Measurements from ENCODE around the gene GPSM1. TPM values are rescaled to one million over a fixed set of nuclear protein-coding genes. Genes with fewer than 3 reads are reported as not detected.

GPSM1 gene
- total RNA-seq, 1 experiment from 2014 or later, result 24.7 TPM

DNA sequence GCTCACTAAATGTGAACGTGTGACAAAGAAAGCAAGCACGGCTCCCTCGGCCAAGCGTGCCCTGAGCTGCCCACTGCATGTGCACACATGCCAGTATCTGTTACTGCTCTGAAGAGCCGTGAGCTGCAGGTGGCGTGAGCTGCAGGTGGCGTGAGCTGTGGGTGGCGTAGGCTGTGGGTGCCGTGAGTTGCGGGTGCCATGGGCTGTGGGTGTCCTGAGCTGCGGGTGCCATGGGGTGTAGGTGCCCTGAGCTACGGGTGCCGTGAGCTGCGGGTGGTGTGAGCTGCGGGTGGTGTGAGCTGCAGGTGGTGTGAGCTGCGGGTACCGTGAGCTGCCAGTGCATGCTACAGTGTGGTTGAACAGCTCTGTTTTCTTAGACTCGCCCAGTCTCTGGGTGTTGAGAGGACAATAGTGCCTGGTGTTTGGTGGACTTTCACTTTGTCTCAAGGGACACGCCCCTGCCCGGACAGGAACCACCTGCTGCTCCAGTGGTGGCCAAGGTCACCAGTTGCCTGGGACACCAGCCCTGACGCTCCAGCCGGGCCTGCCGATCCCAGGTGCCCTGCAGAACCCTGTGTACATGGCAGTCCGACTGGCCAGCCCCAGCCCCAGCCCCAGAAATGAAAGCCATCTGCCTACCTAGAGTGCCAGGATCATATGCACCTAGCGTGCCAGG lies 30.2 kb upstream of the GPSM1 start:
- H3K79me1 ChIP-seq (ENCODE audit: insufficient read depth, low read depth, low read length, poor library complexity, severe bottlenecking), result no peaks in the 10 kb centered on the region
- no peak overlapping the region for H3K4me2 ChIP-seq (ENCODE audit: insufficient read depth, insufficient read length, low read length)
- H3K18ac ChIP-seq (ENCODE audit: insufficient read length, low read depth, low read length), result no peak overlapping the region
- no peaks in the 10 kb centered on the region for H3K4me1 ChIP-seq (ENCODE audit: insufficient read depth, low read length)
- no peaks in the 10 kb centered on the region for H3K27me3 ChIP-seq (ENCODE audit: insufficient read depth, low read length)
- no peak overlapping the region for H2AFZ ChIP-seq (ENCODE audit: low read length)
- no peak overlapping the region for H3K27ac ChIP-seq (ENCODE audit: insufficient read length, low read depth, low read length)
- no peaks in the 10 kb centered on the region for H4K20me1 ChIP-seq (ENCODE audit: control insufficient read depth, insufficient read depth, insufficient read length)
- H3K9ac ChIP-seq (ENCODE audit: extremely low read depth, insufficient read length, low read length), result no peak overlapping the region
- no peak overlapping the region for H2BK12ac ChIP-seq (ENCODE audit: insufficient read length, low read depth, low read length)
- no peak overlapping the region for H3K56ac ChIP-seq (ENCODE audit: insufficient read length, low read depth, low read length)
- Mint-ChIP-seq H3K9me3 (no peaks in the 10 kb centered on the region), H3K4me1 (peaks cover 3% of the 10 kb centered on the region in 2 experiments; a peak in 3 of 4 replicates), H3K27ac (no peak overlapping the region; a peak in 1 of 7 replicates), H3K36me3 (ENCODE audit: insufficient read depth in 1 of 3, low read depth in 3 of 3) (no peaks in the 10 kb centered on the region), H3K27me3 (ENCODE audit: low read depth) (no peaks in the 10 kb centered on the region; the same call in 1 of the 2 replicates), H3K4me3 (no peak overlapping the region)
- DNase-seq, result no peak
- peaks cover 12% of the 10 kb centered on the region for H3K9me3 ChIP-seq (ENCODE audit: control insufficient read depth, low read depth, low read length)
- H3K14ac ChIP-seq (ENCODE audit: insufficient read depth, low read length), result no peak overlapping the region; the same call in 1 of the 2 replicates
- H3K23ac ChIP-seq (ENCODE audit: insufficient read length, low read depth, low read length), result no peak overlapping the region
- WGBS (ENCODE audit: extremely low coverage, insufficient read length, low lambda C conversion rate), result no CpG with 5 or more reads among the region's 25 CpGs
- H3K23me2 ChIP-seq (ENCODE audit: insufficient read length, low read depth, low read length, poor library complexity, severe bottlenecking), result no peaks in the 10 kb centered on the region
- no peak overlapping the region for H2BK15ac ChIP-seq (ENCODE audit: low read depth, low read length)
- H3T11ph ChIP-seq (ENCODE audit: low read length), result no peak overlapping the region
- TF ChIP-seq, protein P1, sequence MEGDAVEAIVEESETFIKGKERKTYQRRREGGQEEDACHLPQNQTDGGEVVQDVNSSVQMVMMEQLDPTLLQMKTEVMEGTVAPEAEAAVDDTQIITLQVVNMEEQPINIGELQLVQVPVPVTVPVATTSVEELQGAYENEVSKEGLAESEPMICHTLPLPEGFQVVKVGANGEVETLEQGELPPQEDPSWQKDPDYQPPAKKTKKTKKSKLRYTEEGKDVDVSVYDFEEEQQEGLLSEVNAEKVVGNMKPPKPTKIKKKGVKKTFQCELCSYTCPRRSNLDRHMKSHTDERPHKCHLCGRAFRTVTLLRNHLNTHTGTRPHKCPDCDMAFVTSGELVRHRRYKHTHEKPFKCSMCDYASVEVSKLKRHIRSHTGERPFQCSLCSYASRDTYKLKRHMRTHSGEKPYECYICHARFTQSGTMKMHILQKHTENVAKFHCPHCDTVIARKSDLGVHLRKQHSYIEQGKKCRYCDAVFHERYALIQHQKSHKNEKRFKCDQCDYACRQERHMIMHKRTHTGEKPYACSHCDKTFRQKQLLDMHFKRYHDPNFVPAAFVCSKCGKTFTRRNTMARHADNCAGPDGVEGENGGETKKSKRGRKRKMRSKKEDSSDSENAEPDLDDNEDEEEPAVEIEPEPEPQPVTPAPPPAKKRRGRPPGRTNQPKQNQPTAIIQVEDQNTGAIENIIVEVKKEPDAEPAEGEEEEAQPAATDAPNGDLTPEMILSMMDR (conservative IDR thresholded peaks at IDR 0.05), result no peak
- H2BK5ac ChIP-seq (ENCODE audit: insufficient read length, low read length), result no peak overlapping the region
- no peak overlapping the region for H4K8ac ChIP-seq (replicated peaks; ENCODE audit: insufficient read length, low read depth, low read length)
- no peak overlapping the region for H4K91ac ChIP-seq (ENCODE audit: insufficient read length, low read depth, low read length)
- H3K4ac ChIP-seq (ENCODE audit: low read depth, low read length), result no peak overlapping the region
- no peaks in the 10 kb centered on the region for H3K79me2 ChIP-seq (ENCODE audit: insufficient read depth, low read length)
- H2BK120ac ChIP-seq (ENCODE audit: low read depth, low read length, poor library complexity, severe bottlenecking), result no peak overlapping the region
- H2BK20ac ChIP-seq (ENCODE audit: low read depth, low read length, poor library complexity, severe bottlenecking), result no peak overlapping the region
- H4K5ac ChIP-seq (ENCODE audit: insufficient read length, low read depth, low read length), result no peak overlapping the region
- no peak overlapping the region for H2AK5ac ChIP-seq (ENCODE audit: insufficient read length, low read length)
